ENCODE data around the gene ERCC6.

DNA sequence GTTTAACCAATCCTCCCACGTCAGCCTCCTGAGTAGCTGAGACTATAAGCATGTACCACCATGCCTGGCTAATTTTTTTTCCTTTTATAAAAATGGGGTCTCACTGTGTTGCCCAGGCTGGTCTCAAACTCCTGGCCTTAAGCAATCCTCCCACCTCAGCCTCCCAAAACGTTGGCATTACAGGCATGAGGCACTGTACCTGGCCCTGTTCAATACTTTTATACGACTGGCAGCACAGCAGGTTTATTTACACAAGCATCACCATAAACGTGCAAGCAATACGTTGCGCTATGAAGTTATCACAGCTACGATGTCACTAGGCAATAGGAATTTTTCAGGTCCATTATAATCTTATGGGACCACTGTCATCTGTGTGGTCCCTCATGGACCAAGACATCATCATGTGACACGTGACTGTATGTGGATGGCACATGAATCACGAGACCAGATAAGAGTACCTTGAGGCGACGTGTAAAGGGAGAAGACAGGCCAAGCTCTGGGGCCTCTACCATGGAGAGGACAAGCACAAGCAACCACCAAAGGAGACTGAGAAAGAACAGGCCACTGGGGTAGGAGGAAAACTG is 36.7 kb upstream of the ERCC6 start:
- no peak for TF ChIP-seq CEBPB (IDR thresholded peaks at IDR 0.05)
- no peak for TF ChIP-seq MAX (IDR thresholded peaks at IDR 0.05)
- TF ChIP-seq TAF1 (IDR thresholded peaks at IDR 0.05; ENCODE audit: low read depth) = no peak

Measured in Ishikawa (cell line).